Dedifferentiated amniotic fluid mesenchymal stem cell (primary cell): Measurements from ENCODE around the gene CALN1.

Experiments
- DNase-seq: peaks from one replicate; pipeline ENCODE4 v3.0.0-alpha.2; 2016; ENCODE audit errors: extremely low spot score

CALN1 gene

GRCh38 chr7:72040641-72041040 lies 371.5 kb downstream of the CALN1 start:
- DNase-seq, result no peak

GRCh38 chr7:72039460-72039859 lies 372.7 kb downstream of the CALN1 start:
- DNase-seq, result no peak

- no peak for DNase-seq
These were observed 374.0 kb downstream of the CALN1 start for GRCh38 chr7:72038022-72038732.

- DNase-seq, result no peak
These were observed 374.6 kb downstream of the CALN1 start for GRCh38 chr7:72037516-72037915.

GRCh38 chr7:72035266-72035665 lies 376.9 kb downstream of the CALN1 start:
- DNase-seq, result no peak

GRCh38 chr7:72032934-72033333 lies 379.2 kb downstream of the CALN1 start:
- no peak for DNase-seq

- no peak for DNase-seq
These were observed 381.0 kb downstream of the CALN1 start for GRCh38 chr7:72030994-72031667.

GRCh38 chr7:72028267-72028666 lies 383.9 kb downstream of the CALN1 start:
- no peak for DNase-seq

- DNase-seq, result no peak
These were observed 386.7 kb downstream of the CALN1 start for GRCh38 chr7:72025381-72025960.

GRCh38 chr7:72023926-72024325 lies 388.2 kb downstream of the CALN1 start:
- no peak for DNase-seq

GRCh38 chr7:72021716-72022115 lies 390.4 kb downstream of the CALN1 start:
- DNase-seq, result no peak

GRCh38 chr7:72020311-72020710 lies 391.8 kb downstream of the CALN1 start:
- no peak for DNase-seq

- DNase-seq, result no peak
These were observed 392.7 kb downstream of the CALN1 start for GRCh38 chr7:72019436-72019835.

GRCh38 chr7:72017756-72018155 lies 394.4 kb downstream of the CALN1 start:
- DNase-seq, result no peak

GRCh38 chr7:72016574-72016973 lies 395.6 kb downstream of the CALN1 start:
- no peak for DNase-seq

GRCh38 chr7:72015136-72015535 lies 397.0 kb downstream of the CALN1 start:
- DNase-seq, result no peak

- no peak for DNase-seq
These were observed 405.1 kb downstream of the CALN1 start for GRCh38 chr7:72007018-72007417.

- DNase-seq, result no peak
These were observed 408.9 kb downstream of the CALN1 start for GRCh38 chr7:72003236-72003635.

GRCh38 chr7:71996141-71996540 lies 416.0 kb downstream of the CALN1 start:
- no peak for DNase-seq

- no peak for DNase-seq
These were observed 417.0 kb downstream of the CALN1 start for GRCh38 chr7:71995111-71995510.

GRCh38 chr7:71991586-71991985 lies 420.6 kb downstream of the CALN1 start:
- no peak for DNase-seq

- DNase-seq, result no peak
These were observed 422.0 kb downstream of the CALN1 start for GRCh38 chr7:71990138-71990462.

GRCh38 chr7:71988201-71988600 lies 423.9 kb downstream of the CALN1 start:
- DNase-seq, result no peak
